Mammary epithelial cell (primary cell): Measurements from ENCODE around the gene TBX18.

Experiments
- EZH2 ChIP-seq: IDR thresholded peaks from 2 replicates; pipeline ENCODE4 v1.6.1; 2012; ENCODE audit warnings: low read length, inconsistent platforms, borderline replicate concordance
- TF ChIP-seq, protein P1 (sequence below), 2 donors: IDR thresholded peaks in 1 of 2; conservative IDR thresholded peaks in 1 of 2; 2 replicates each; pipeline ENCODE4 v1.5.1; 2011 to 2012; ENCODE audit warnings: inconsistent platforms in 2 of 2, low read length in 2 of 2, mild to moderate bottlenecking in 2 of 2, control low read depth in 1 of 2, low read depth in 1 of 2; ENCODE audit not compliant: insufficient read depth in 1 of 2; ENCODE audit errors: extremely low read depth in 1 of 2

DNA sequence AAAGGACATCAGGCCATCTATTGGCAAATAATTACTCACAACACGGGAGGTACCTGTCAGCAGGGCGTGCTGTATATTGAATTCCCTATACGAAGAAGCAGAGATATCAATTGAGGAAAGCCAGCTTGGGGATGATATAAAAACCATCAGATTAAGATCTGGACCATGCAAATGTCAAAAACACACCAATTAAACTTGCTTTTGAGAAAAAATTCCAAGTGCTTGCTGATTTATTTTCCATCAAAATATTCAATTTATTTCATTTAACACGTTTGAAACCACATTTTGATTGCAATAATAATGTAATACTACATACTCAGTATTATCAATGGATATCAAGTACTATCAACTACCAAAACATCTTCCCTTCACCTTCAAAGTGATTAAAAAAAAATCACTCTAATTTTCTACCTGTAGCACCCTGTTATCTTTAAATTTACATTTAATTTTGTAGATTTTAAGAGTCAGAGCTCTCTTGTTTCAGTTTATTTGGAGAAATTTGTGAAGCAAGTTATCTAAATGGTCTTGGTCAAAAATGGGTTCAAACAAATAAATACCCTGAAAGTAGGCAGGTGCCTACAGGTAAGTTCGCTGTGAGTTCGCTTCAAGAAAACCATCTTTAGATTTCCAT is 6.8 kb upstream of the TBX18 start:
- TF ChIP-seq, protein P1, sequence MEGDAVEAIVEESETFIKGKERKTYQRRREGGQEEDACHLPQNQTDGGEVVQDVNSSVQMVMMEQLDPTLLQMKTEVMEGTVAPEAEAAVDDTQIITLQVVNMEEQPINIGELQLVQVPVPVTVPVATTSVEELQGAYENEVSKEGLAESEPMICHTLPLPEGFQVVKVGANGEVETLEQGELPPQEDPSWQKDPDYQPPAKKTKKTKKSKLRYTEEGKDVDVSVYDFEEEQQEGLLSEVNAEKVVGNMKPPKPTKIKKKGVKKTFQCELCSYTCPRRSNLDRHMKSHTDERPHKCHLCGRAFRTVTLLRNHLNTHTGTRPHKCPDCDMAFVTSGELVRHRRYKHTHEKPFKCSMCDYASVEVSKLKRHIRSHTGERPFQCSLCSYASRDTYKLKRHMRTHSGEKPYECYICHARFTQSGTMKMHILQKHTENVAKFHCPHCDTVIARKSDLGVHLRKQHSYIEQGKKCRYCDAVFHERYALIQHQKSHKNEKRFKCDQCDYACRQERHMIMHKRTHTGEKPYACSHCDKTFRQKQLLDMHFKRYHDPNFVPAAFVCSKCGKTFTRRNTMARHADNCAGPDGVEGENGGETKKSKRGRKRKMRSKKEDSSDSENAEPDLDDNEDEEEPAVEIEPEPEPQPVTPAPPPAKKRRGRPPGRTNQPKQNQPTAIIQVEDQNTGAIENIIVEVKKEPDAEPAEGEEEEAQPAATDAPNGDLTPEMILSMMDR (conservative IDR thresholded peaks at IDR 0.05 in 1 of 2, IDR thresholded peaks at IDR 0.05 in 1 of 2; ENCODE audit: extremely low read depth in 1 of 2, insufficient read depth in 1 of 2, low read depth in 1 of 2, low read length in 2 of 2): no peak
- no peak for TF ChIP-seq EZH2
